NCI-H446 treated with DMSO at 0.1 percent for 48 hours (cell line): ENCODE measurements around the gene PRRT1B.
"Not testable (repeated sequence)": the region's sequence is repeated elsewhere in the genome, so short reads cannot be mapped to it uniquely, and the experiment has no call there.

Experiments used
- DNase-seq: peaks from one replicate; lab custom pipeline; 2025; lab: John Stamatoyannopoulos, UW

The PRRT1B gene

DNA sequence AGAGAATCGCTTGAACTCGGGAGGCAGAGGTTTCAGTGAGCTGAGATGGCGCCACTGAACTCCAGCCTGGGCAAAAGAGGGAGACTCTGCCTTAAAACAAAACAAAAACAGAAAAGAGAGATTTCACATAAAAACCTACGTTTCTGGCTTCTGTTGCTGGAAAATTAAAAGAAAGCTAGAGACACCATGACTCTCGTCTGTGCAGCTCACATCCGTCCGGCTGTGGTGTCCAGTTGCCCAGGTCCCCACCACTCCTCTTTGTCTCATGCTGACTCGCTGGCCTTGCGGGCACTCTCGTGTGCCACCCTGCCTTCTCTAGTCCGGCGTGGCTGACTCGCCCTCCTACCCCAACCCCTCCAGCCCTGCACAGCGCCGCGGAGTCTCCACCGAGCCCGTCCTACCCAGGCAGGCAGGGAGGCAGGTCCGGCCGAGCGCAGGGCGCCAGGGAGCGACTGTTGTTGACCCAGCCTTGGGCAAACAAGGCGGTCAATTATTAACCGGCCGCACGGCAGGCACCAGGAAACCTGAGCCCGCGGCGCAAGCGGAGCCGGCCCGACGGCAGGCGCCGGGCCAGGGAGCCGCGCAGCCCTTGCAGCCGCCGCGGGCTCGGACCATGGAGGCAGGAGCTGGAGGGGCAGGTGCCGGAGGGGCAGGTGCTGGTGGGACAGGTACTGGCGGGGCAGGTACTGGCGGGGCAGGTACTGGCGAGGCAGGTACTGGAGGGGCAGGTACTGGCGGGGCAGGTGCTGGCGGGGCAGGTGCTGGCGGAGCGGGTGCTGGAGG is at the start of gene PRRT1B:
Gene PRRT1B, plus strand, starts transcription at position 521 of the 783 bp plus-strand sequence. Its CDS starts 93 bp downstream, at position 614.
- DNase-seq = no peak

DNA sequence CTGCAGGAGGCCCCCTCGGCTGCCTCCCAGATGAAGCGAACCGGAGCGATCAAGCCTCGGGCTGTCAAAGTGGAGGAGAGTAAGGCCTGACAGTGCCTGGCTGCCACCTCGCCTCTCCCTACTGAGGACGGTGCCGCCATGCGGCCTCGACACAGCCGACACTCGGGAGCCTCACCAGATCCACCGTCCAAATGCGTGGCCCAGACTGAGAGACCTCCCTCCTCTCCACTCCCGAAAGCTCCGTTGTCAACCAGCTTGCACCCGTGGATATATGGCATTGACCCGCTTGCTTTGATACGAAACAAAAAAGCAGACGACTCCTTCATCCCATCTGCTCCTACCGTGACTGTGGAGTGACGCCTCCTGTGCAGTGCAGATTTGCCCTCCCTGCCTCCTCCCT is 49.5 kb upstream of the PRRT1B start:
- no peak for DNase-seq

GRCh38 chr9:131496844-131497405 is 48.4 kb upstream of the PRRT1B start:
- no peak for DNase-seq

- DNase-seq = no peak
These were observed 46.0 kb upstream of the PRRT1B start for GRCh38 chr9:131499254-131499767.

GRCh38 chr9:131500377-131500776 is 44.9 kb upstream of the PRRT1B start:
- no peak for DNase-seq

- no peak for DNase-seq
These were observed 44.3 kb upstream of the PRRT1B start for GRCh38 chr9:131500939-131501541.

GRCh38 chr9:131502781-131503625 is 42.3 kb upstream of the PRRT1B start, which contains the start of gene POMT1:
POMT1 (plus strand) TSS chr9:131502918; CDS start chr9:131504219, 1,301 bp downstream.
- DNase-seq = peak; percentile 41

- DNase-seq = no peak
These were observed 41.5 kb upstream of the PRRT1B start for GRCh38 chr9:131503626-131504465.

DNA sequence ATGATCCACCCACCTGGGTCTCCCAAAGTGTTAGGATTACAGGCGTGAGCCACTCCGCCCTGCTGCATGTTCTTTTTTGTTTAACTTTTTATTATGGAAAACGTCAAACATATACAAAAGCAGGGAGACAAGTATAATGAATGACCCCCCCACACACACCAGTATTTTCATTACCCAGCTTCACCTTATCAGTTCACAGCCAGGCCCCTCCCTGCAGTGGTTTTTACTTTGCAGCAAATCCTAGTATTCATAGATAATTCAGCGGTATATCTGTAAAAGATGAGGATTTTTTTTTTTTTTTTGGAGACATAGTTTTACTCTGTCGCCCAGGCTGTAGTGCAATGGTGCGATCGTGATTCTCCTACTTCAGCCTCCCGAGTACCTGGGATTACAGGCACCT is 40.3 kb upstream of the PRRT1B start:
- DNase-seq = no peak

GRCh38 chr9:131511416-131511815 is 33.9 kb upstream of the PRRT1B start:
- DNase-seq = no peak

DNA sequence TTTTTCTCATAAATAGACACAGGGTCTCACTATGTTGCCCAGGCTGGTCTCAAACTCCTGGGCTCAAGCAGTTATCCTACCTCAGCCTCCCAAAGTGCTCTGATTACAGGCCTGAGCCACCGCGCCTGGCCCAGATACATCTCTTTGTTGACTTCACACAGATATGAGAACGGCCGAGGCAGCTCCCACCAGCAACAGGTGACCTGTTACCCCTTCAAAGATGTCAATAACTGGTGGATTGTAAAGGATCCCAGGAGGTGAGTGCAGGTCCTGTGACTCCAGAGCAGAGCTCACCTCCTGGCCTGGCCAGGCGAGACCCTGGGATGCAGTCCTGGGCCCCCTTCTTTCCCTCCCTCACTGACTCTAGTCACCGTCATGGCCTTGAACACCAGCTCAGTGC is 33.4 kb upstream of the PRRT1B start:
- no peak for DNase-seq

DNA sequence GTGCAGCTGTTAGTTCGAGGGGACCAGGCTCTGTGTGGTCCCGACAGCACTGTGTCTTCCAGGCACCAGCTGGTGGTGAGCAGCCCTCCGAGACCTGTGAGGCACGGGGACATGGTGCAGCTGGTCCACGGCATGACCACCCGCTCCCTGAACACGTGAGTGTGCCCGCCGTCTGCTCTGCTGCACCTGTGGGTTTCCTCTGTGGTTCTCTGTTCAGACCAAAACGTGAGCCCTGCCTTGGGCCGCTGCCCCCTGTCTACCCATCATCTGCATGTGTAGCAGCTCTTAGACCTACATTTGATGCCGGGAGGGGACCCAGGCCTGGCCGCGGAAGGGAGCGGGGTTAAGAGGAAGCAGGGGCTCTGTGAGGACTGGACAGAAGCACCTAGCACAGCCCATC is 32.1 kb upstream of the PRRT1B start:
- no peak for DNase-seq

- DNase-seq = not testable (repeated sequence)
These were observed 29.7 kb upstream of the PRRT1B start for GRCh38 chr9:131515559-131516031.

- no peak for DNase-seq
These were observed 29.2 kb upstream of the PRRT1B start for GRCh38 chr9:131516100-131516499.

DNA sequence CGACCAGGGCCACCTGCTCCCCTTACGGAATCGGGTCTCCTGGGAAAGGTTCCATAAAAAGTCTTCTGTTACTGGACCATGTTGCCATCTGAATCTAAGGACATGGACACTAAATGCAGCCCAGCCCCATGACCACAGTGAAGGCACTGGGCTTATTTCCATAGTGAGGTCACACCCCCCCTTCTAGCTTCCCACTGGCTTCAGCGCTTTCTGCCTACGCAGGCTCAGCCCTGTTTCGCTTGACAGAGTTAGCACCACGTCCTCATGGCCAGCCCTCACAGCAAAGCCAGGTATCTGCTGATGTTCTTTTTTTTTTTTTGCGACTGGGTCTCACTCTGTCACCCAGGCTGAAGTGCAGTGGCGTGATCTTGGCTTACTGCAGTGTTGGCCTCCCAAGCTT is 28.4 kb upstream of the PRRT1B start:
- DNase-seq = no peak

GRCh38 chr9:131517761-131518190 is 27.5 kb upstream of the PRRT1B start:
- DNase-seq = no peak

GRCh38 chr9:131518553-131518952 is 26.8 kb upstream of the PRRT1B start:
- DNase-seq = no peak

- no peak for DNase-seq
These were observed 24.8 kb upstream of the PRRT1B start for GRCh38 chr9:131520503-131520902.

GRCh38 chr9:131521203-131521602 is 24.1 kb upstream of the PRRT1B start:
- DNase-seq = no peak

DNA sequence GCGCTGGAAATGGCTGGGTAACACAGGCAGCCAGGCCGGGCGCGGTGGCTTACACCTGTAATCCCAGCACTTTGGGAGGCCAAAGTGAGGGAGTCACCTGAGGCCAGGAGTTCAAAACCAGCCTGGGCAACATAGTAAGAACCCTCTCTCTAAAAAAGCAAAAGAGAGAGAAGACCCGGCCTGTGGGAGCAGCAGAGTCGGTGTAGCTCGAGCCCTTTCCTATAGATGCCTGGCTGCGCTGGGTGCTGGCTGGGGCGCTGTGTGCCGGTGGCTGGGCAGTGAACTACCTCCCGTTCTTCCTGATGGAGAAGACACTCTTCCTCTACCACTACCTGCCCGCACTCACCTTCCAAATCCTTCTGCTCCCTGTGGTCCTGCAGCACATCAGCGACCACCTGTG is 23.5 kb upstream of the PRRT1B start:
- DNase-seq = no peak
